ENCODE data around the gene ERMARD.

- no peak for TF ChIP-seq ATF6 (CRISPR knock-in tag; IDR thresholded peaks at IDR 0.05)
- TF ChIP-seq CTCF (IDR thresholded peaks at IDR 0.05): no peak
- no peak for TF ChIP-seq USF2 (CRISPR knock-in tag; IDR thresholded peaks at IDR 0.05)
- no peak for TF ChIP-seq OVOL2 (CRISPR knock-in tag; IDR thresholded peaks at IDR 0.05; ENCODE audit: borderline replicate concordance)
- no peak for TF ChIP-seq ZNF317 (CRISPR knock-in tag; IDR thresholded peaks at IDR 0.05; ENCODE audit: borderline replicate concordance, low read depth)
- no peak for TF ChIP-seq ATF2 (CRISPR knock-in tag; IDR thresholded peaks at IDR 0.05; ENCODE audit: borderline replicate concordance, low read depth)
- TF ChIP-seq IRF1 (CRISPR knock-in tag; IDR thresholded peaks at IDR 0.05): no peak
- no peak for TF ChIP-seq PRDM15 (CRISPR knock-in tag; IDR thresholded peaks at IDR 0.05)
- no peak for TF ChIP-seq MAX (CRISPR knock-in tag; IDR thresholded peaks at IDR 0.05)
- no peak for TF ChIP-seq TEAD4 (CRISPR knock-in tag; IDR thresholded peaks at IDR 0.05)
Measured at GRCh38 chr6:169738976-169739529, 12.4 kb upstream of the ERMARD start.

Data from WTC11 (cell line).